ENCODE measurements around the gene POTEH. TPM values are rescaled to one million over a fixed set of nuclear protein-coding genes. Genes with fewer than 3 reads are reported as not detected.
"Not testable (repeated sequence)": the region's sequence is repeated elsewhere in the genome, so short reads cannot be mapped to it uniquely, and the experiment has no call there.

The POTEH gene
- total and polyA plus RNA-seq, 2 of the 13 experiments (the other 11 are each of a cell fraction or from before 2014, with no cell fraction given) = not detected

DNA sequence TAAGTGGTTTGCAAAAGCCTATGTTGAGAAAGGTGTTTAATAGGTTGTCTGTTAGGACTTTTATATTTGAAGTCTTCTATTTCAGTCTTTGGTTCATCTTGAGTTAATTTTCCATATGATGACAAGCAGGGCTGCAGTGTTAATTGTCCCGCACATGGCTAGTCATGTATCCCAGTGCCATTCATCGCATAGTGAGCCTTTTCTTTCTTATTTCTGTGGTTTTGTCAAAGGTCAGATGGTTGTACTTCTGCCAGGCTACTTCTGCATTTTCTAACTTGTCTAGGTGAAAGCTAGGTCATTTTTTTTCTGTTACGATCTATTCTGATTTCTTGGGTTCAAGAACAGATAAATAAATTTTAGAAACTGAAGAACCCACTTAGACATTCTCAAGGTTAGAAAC, 5.7 kb upstream of the POTEH start:
- H3K27me3 ChIP-seq (ENCODE audit: control insufficient read depth in 1 of 2, insufficient read depth in 2 of 2, low read length in 2 of 2); H3K4me2 ChIP-seq (ENCODE audit: low read depth, low read length); H3K9ac ChIP-seq (ENCODE audit: insufficient read depth, low read depth, low read length); H4K20me1 ChIP-seq (ENCODE audit: insufficient read depth, low read length); H3K36me3 ChIP-seq (replicated peaks in 1 of 2; ENCODE audit: control insufficient read depth in 1 of 2, insufficient read depth in 2 of 2, low read length in 2 of 2); H3K9me3 ChIP-seq (ENCODE audit: low read length); in situ Hi-C loops (cut with HindIII; ENCODE audit: extremely low pct_ligation_motif_present, low pct_unique_long_range_greater_than_20kb); H3K4me3 ChIP-seq (replicated peaks in 1 of 3; ENCODE audit: insufficient read depth in 1 of 3, low read depth in 2 of 3, low read length in 3 of 3); ATAC-seq; intact Hi-C loops (cut with micrococcal nuclease; ENCODE audit: unreplicated experiment); BruUV-seq (replicated peaks); H3K79me2 ChIP-seq (ENCODE audit: insufficient read depth, low read length); H2AFZ ChIP-seq (ENCODE audit: low read length); H3K4me1 ChIP-seq (ENCODE audit: insufficient read depth, low read length); FAIRE-seq; CTCF ChIA-PET (ENCODE audit: low intra/inter-chr PET ratio, low total read pairs); H3K27ac ChIP-seq (ENCODE audit: extremely low read length, insufficient read depth, low read length); POLR2A ChIA-PET; DNase-seq (ENCODE audit: low spot score): not testable (repeated sequence)
- 0% methylated on average over 2 of the region's 3 CpGs for WGBS (ENCODE audit: low lambda C conversion rate)

DNA sequence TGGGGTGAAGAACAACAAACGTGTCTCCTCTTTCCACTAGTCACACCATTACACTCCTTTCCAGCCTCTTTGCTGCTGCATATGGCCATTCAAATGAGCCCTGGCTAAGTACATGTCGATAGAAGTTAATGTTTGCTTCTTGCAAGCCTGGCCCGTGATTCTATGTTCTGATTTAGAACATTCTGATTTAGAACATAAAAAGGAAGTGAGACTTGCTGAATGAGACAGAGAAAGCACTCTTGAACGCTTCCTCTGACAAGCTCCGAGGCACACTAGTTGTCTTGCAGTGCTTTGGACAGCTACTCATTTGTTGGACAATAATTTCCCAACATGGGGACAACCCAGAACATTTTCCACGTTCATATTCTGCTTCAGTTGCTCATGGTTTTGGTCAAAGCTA, 5.1 kb upstream of the POTEH start:
- H4K20me1 ChIP-seq (ENCODE audit: insufficient read depth, low read length); H3K4me2 ChIP-seq (ENCODE audit: low read depth, low read length); DNase-seq (ENCODE audit: low spot score); H3K4me3 ChIP-seq (replicated peaks in 1 of 3; ENCODE audit: insufficient read depth in 1 of 3, low read depth in 2 of 3, low read length in 3 of 3); H3K4me1 ChIP-seq (ENCODE audit: insufficient read depth, low read length); CTCF ChIA-PET (ENCODE audit: low intra/inter-chr PET ratio, low total read pairs); ATAC-seq; H3K9me3 ChIP-seq (ENCODE audit: low read length); in situ Hi-C loops (cut with HindIII; ENCODE audit: extremely low pct_ligation_motif_present, low pct_unique_long_range_greater_than_20kb); H3K9ac ChIP-seq (ENCODE audit: insufficient read depth, low read depth, low read length); H2AFZ ChIP-seq (ENCODE audit: low read length); intact Hi-C loops (cut with micrococcal nuclease; ENCODE audit: unreplicated experiment); H3K36me3 ChIP-seq (replicated peaks in 1 of 2; ENCODE audit: control insufficient read depth in 1 of 2, insufficient read depth in 2 of 2, low read length in 2 of 2); H3K27me3 ChIP-seq (ENCODE audit: control insufficient read depth in 1 of 2, insufficient read depth in 2 of 2, low read length in 2 of 2); FAIRE-seq; BruUV-seq (replicated peaks); H3K79me2 ChIP-seq (ENCODE audit: insufficient read depth, low read length); POLR2A ChIA-PET; H3K27ac ChIP-seq (ENCODE audit: extremely low read length, insufficient read depth, low read length): not testable (repeated sequence)
- WGBS (ENCODE audit: low lambda C conversion rate) = no CpG with 5 or more reads among the region's 6 CpGs

DNA sequence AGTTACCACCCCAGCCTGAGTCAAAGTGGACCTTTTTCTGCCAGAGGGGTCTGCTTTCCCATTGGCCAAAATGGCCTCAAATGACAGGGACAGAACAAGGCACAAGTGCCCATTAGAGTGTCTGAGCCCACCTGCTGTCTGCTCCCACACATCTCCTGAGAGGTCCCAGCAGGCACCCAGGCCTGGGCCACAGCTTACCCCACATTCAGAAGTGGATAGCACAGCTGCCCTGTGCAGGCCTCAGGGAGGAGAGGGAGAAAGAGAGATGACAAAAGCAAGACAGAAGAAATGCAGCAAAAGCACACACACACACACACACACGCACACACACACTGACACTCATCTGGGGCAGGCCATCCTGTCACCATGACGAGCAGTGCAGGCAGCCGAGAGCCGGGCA, 4.2 kb upstream of the POTEH start:
- H3K9me3 ChIP-seq (ENCODE audit: low read length); BruUV-seq (replicated peaks); CTCF ChIA-PET (ENCODE audit: low intra/inter-chr PET ratio, low total read pairs); H3K9ac ChIP-seq (ENCODE audit: insufficient read depth, low read depth, low read length); H3K36me3 ChIP-seq (replicated peaks in 1 of 2; ENCODE audit: control insufficient read depth in 1 of 2, insufficient read depth in 2 of 2, low read length in 2 of 2); H3K4me2 ChIP-seq (ENCODE audit: low read depth, low read length); POLR2A ChIA-PET; FAIRE-seq; H2AFZ ChIP-seq (ENCODE audit: low read length); DNase-seq (ENCODE audit: low spot score); H4K20me1 ChIP-seq (ENCODE audit: insufficient read depth, low read length); H3K27me3 ChIP-seq (ENCODE audit: control insufficient read depth in 1 of 2, insufficient read depth in 2 of 2, low read length in 2 of 2); H3K79me2 ChIP-seq (ENCODE audit: insufficient read depth, low read length); intact Hi-C loops (cut with micrococcal nuclease; ENCODE audit: unreplicated experiment); H3K27ac ChIP-seq (ENCODE audit: extremely low read length, insufficient read depth, low read length); ATAC-seq; H3K4me1 ChIP-seq (ENCODE audit: insufficient read depth, low read length); H3K4me3 ChIP-seq (replicated peaks in 1 of 3; ENCODE audit: insufficient read depth in 1 of 3, low read depth in 2 of 3, low read length in 3 of 3); in situ Hi-C loops (cut with HindIII; ENCODE audit: extremely low pct_ligation_motif_present, low pct_unique_long_range_greater_than_20kb): not testable (repeated sequence)
- 10% methylated on average over 2 of the region's 4 CpGs for WGBS (ENCODE audit: low lambda C conversion rate)

DNA sequence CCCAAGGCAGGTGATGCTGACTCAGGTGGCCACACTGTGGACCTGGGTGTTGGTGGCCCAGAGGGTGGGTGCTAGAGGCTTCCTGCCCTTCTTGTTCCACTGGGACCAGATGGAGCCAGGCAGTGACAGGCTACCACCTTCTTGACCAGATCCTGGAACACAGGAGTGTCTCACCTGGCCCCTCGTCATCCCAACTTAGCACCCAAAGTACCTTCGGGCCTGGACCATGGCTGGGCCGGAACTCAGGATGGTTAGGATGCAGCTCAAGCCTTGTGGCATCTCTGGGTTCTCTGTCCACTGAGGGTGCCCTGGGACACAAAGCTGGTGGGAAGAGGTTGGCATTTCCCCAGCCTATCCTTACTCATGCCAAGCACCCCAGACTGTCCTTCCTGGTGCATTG, 2.7 kb upstream of the POTEH start:
- H3K4me3 ChIP-seq (replicated peaks in 1 of 3; ENCODE audit: insufficient read depth in 1 of 3, low read depth in 2 of 3, low read length in 3 of 3); H3K27ac ChIP-seq (ENCODE audit: extremely low read length, insufficient read depth, low read length); H3K4me1 ChIP-seq (ENCODE audit: insufficient read depth, low read length); intact Hi-C loops (cut with micrococcal nuclease; ENCODE audit: unreplicated experiment); H3K4me2 ChIP-seq (ENCODE audit: low read depth, low read length); H3K36me3 ChIP-seq (replicated peaks in 1 of 2; ENCODE audit: control insufficient read depth in 1 of 2, insufficient read depth in 2 of 2, low read length in 2 of 2); H3K79me2 ChIP-seq (ENCODE audit: insufficient read depth, low read length); H3K9ac ChIP-seq (ENCODE audit: insufficient read depth, low read depth, low read length); H2AFZ ChIP-seq (ENCODE audit: low read length); H4K20me1 ChIP-seq (ENCODE audit: insufficient read depth, low read length); CTCF ChIA-PET (ENCODE audit: low intra/inter-chr PET ratio, low total read pairs); DNase-seq (ENCODE audit: low spot score); in situ Hi-C loops (cut with HindIII; ENCODE audit: extremely low pct_ligation_motif_present, low pct_unique_long_range_greater_than_20kb); H3K9me3 ChIP-seq (ENCODE audit: low read length); POLR2A ChIA-PET; H3K27me3 ChIP-seq (ENCODE audit: control insufficient read depth in 1 of 2, insufficient read depth in 2 of 2, low read length in 2 of 2); BruUV-seq (replicated peaks); ATAC-seq; FAIRE-seq: not testable (repeated sequence)
- 11% methylated on average over 3 of the region's 3 CpGs for WGBS (ENCODE audit: low lambda C conversion rate)

Data from HepG2 (cell line).